WERI-Rb-1 (cell line): ENCODE data around the gene ERMP1.

ENCODE experiments used
- DNase-seq: peaks from one replicate; pipeline ENCODE4 v3.0.0-alpha.2; 2020
- H3K27ac ChIP-seq: fragments of 250-450 bp; sonication (Bioruptor Pico); 2 replicates; pipeline ENCODE4 v1.5.1; 2020; ENCODE audit warnings: mild to moderate bottlenecking, moderate library complexity
- H3K27me3 ChIP-seq: fragments of 250-450 bp; sonication (Bioruptor Pico); 2 replicates; pipeline ENCODE4 v1.5.1; 2021; ENCODE audit warnings: mild to moderate bottlenecking, low read depth, moderate library complexity; ENCODE audit not compliant: insufficient read depth, severe bottlenecking
- H3K36me3 ChIP-seq: fragments of 250-450 bp; sonication (Bioruptor Pico); 2 replicates; pipeline ENCODE4 v1.5.1; 2020; ENCODE audit warnings: mild to moderate bottlenecking, moderate library complexity
- H3K4me3 ChIP-seq: 2 replicates; pipeline ENCODE4 v1.5.1; 2011; ENCODE audit warnings: low read depth, mild to moderate bottlenecking, control low read depth, low read length
- H3K9me3 ChIP-seq: fragments of 250-450 bp; sonication (Bioruptor Pico); 2 replicates; pipeline ENCODE4 v1.5.1; 2021; ENCODE audit warnings: mild to moderate bottlenecking, moderate library complexity; ENCODE audit not compliant: severe bottlenecking
- TF ChIP-seq, protein P1 (sequence below): IDR thresholded peaks from 2 replicates; pipeline ENCODE4 v1.5.1; 2011; ENCODE audit warnings: low read depth, mild to moderate bottlenecking, control low read depth, inconsistent platforms, low read length

ERMP1 gene

DNA sequence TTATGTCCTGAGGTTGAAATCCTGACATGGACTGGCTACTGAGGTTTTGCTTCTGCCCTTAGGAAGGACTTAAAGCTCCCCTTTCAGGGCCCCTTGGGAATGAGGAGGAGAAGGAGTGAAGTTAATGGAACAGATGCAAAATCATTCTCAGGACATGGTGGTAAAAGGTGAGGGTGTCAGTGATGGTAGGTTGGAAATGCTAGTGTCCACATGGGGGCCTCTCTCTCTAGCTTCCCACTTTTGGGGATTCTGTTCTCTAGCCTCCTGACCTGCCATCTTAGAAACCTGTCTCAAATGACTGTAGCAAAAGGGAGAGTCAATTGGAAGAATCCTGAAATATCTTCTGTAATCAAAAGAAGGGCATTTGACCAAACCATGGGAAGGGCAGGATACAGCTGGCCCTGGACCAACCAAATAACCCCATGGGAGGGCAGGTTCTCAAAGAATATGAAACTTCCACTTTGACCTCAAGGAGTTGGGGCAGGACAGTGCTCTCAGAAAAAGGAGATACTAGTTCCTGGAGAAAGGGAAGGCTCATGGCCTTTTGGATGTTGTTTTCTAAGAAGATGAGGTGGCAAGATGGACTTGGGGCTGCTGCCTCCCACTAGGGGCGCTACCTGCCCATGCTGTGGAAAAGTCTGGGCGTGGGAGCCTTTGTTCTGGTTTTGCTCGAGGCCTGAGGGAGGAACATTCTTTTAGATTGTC is 36.5 kb upstream of the ERMP1 start:
- H3K4me3 ChIP-seq = no peak overlapping the region

DNA sequence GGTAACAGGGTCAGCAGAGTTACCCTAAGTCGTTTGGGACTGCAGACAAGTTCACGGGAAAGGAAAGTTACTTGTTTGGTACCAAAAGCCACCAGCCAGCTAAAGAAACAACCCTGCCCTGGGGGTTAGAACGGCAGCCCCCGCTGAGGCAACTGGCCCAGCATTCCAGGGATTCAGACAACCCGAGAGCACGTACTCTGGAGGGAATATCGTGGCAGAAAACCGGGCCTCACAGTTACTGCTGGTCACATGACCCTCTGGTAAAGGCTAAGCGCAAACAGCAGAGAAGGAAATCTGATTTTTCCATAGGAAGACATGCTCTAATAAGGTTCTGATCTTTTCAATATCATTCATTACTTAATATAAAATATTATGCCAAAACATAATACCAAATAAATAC is 35.3 kb upstream of the ERMP1 start:
- Histone ChIP-seq H3K36me3 (no peaks in the 10 kb centered on the region), H3K9me3 (no peaks in the 10 kb centered on the region), H3K27me3 (no peaks in the 10 kb centered on the region), H3K27ac (no peak overlapping the region), H3K4me3 (no peak overlapping the region)
- DNase-seq = no peak
- TF ChIP-seq, protein P1, sequence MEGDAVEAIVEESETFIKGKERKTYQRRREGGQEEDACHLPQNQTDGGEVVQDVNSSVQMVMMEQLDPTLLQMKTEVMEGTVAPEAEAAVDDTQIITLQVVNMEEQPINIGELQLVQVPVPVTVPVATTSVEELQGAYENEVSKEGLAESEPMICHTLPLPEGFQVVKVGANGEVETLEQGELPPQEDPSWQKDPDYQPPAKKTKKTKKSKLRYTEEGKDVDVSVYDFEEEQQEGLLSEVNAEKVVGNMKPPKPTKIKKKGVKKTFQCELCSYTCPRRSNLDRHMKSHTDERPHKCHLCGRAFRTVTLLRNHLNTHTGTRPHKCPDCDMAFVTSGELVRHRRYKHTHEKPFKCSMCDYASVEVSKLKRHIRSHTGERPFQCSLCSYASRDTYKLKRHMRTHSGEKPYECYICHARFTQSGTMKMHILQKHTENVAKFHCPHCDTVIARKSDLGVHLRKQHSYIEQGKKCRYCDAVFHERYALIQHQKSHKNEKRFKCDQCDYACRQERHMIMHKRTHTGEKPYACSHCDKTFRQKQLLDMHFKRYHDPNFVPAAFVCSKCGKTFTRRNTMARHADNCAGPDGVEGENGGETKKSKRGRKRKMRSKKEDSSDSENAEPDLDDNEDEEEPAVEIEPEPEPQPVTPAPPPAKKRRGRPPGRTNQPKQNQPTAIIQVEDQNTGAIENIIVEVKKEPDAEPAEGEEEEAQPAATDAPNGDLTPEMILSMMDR = no peak

More for the DNA sequence above, 36.5 kb upstream of the ERMP1 start:
- TF ChIP-seq, protein P1 = peak; percentile 43
- Histone ChIP-seq H3K36me3 (no peaks in the 10 kb centered on the region), H3K27ac (no peak overlapping the region), H3K9me3 (no peaks in the 10 kb centered on the region), H3K27me3 (no peaks in the 10 kb centered on the region)
- DNase-seq = no peak

DNA sequence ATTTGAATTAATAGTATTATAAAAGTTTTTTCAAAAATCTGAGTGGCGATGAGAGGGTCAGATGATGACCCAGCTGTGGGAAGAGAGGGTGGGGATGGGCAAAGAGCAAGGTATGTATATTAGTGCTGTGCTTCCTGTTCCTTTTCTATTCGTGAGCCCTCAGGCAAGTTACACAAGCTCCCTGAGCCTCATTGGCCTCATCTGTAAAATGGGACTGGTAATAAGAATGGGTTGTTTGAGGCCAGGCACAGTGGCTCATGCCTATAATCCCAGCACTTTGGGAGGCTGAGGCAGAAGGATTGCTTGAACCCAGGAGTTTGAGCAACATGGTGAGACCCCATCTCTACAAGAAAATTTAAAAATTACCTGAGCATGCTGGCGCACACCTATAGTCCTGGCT is 33.8 kb upstream of the ERMP1 start:
- no peak for DNase-seq
- H3K36me3 ChIP-seq = no peaks in the 10 kb centered on the region
- H3K9me3 ChIP-seq = no peaks in the 10 kb centered on the region
- H3K4me3 ChIP-seq = no peak overlapping the region
- no peak overlapping the region for H3K27ac ChIP-seq
- no peaks in the 10 kb centered on the region for H3K27me3 ChIP-seq
- TF ChIP-seq, protein P1 = no peak

DNA sequence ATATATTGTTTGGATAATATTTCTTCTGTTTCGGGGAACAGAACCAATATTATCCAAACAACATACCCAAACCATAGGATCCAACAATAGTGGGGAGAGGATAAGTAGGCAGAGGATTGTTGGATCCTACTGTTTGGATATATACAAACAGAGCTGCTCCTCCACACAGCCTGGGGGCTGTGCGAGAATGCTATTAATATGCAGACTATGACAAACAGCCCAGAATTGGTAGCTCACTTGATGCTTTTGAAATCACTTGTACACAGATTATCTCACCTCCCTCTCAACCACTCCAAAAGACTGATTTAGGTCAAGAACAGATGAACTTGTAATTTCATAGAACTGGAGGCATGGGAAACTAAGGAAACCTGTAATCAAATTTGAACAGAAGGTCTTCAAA is 33.4 kb upstream of the ERMP1 start:
- no peak overlapping the region for H3K4me3 ChIP-seq
- TF ChIP-seq, protein P1 = no peak
- no peaks in the 10 kb centered on the region for H3K36me3 ChIP-seq
- H3K9me3 ChIP-seq = no peaks in the 10 kb centered on the region
- no peak for DNase-seq
- no peak overlapping the region for H3K27ac ChIP-seq
- no peaks in the 10 kb centered on the region for H3K27me3 ChIP-seq

DNA sequence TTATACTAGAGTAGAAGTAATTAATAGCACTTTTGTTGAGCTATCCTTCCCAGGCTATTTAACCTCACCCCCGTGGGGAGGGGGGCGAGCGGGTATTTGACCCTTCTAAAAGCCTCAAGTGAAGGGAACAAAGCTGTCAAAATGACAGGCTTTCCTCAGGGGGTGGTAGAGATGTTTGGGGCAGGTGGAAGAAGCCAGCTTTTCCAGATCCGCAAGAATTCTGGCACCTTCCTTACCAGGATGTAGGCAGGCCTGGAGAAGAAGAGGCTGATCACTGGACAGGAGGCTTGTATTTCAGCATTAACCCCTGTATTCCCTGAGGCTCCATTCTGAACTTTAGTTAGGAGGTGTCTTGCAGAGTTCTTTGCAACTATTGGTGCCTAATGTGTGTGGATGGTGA is 31.5 kb upstream of the ERMP1 start:
- Histone ChIP-seq H3K9me3 (no peaks in the 10 kb centered on the region), H3K27me3 (no peaks in the 10 kb centered on the region), H3K36me3 (no peaks in the 10 kb centered on the region), H3K27ac (no peak overlapping the region), H3K4me3 (no peak overlapping the region)
- TF ChIP-seq, protein P1 = no peak
- DNase-seq = no peak

DNA sequence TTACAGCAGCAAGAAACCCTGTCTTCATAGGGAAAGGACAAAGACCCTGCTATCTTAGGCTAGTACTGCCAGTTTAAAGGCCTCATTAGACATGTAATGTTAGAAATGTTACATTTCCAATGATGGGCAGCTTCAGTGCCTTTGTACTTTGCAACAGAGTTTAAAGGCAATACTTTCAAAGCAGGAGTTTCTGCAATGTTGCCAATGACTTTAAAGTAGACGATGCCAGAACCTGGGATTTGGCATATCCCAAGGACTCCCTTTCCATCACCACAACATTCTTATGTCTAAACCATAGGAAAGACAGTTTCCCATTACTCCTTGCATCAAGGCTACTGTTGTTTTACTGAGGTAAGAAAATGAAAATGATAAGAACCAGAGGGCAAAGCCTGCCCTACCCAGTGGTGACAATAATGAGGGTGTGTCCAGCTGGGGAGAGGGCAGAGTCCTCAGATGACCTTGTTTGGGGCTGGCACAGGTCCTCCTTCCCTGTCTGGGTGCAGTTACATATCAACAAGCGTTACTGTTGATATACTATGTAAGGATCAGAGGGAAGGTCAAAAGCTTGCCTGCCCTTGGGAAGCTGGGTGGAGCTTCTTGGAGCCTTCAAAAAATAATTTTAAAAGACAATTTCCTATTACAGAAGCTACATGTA is 30.3 kb upstream of the ERMP1 start:
- no peaks in the 10 kb centered on the region for H3K27me3 ChIP-seq
- no peaks in the 10 kb centered on the region for H3K9me3 ChIP-seq
- no peak overlapping the region for H3K4me3 ChIP-seq
- H3K27ac ChIP-seq = no peak overlapping the region
- no peak for DNase-seq
- TF ChIP-seq, protein P1 = no peak
- no peaks in the 10 kb centered on the region for H3K36me3 ChIP-seq
